Kidney (tissue), 14 donors: ENCODE results near the gene IL1RAPL1. TPM values are rescaled to one million over a fixed set of nuclear protein-coding genes. Genes with fewer than 3 reads are reported as not detected.

Experiments
- DNase-seq, 5 donors: peaks; one replicate each; pipeline ENCODE4 v3.0.0-alpha.2; 2013 to 2020
- FAIRE-seq: peaks from 2 replicates; lab custom pipeline; 2012; peaks lifted over from hg19 to GRCh38; lab: Jason Lieb, UNC
- H3K27ac ChIP-seq, 2 donors: one replicate each; pipeline ENCODE4 v1.7.0; 2013; ENCODE audit warnings: low read depth in 2 of 2, low read length in 2 of 2, inconsistent platforms in 1 of 2
- H3K27me3 ChIP-seq: one replicate; pipeline ENCODE4 v1.7.1; 2013; ENCODE audit warnings: low read length, inconsistent platforms; ENCODE audit not compliant: control insufficient read depth, insufficient read depth
- H3K36me3 ChIP-seq, 3 donors: one replicate each; pipeline versions ENCODE4 v1.7.0 to v1.7.1; 2013; ENCODE audit warnings: low read length in 3 of 3, control low read depth in 1 of 3, inconsistent platforms in 1 of 3; ENCODE audit not compliant: insufficient read depth in 3 of 3, control insufficient read depth in 2 of 3
- H3K4me1 ChIP-seq, 3 donors: one replicate each; pipeline versions ENCODE4 v1.7.0 to v1.7.1; 2013; ENCODE audit warnings: low read length in 3 of 3, inconsistent platforms in 1 of 3, low read depth in 1 of 3; ENCODE audit not compliant: control insufficient read depth in 2 of 3, insufficient read depth in 2 of 3
- H3K4me3 ChIP-seq, 3 donors: one replicate each; pipeline versions ENCODE4 v1.7.0 to v1.8.1; 2013; ENCODE audit warnings: low read length in 3 of 3, control low read depth in 1 of 3, inconsistent platforms in 1 of 3
- H3K9ac ChIP-seq, 3 donors: one replicate each; pipeline versions ENCODE4 v1.7.0 to v1.7.1; 2013; ENCODE audit warnings: low read length in 3 of 3, control low read depth in 1 of 3, inconsistent platforms in 1 of 3
- H3K9me3 ChIP-seq, 3 donors: one replicate each; pipeline versions ENCODE4 v1.7.0 to v1.7.1; 2013; ENCODE audit warnings: low read length in 3 of 3, control low read depth in 1 of 3, inconsistent platforms in 1 of 3; ENCODE audit not compliant: control insufficient read depth in 2 of 3, insufficient read depth in 1 of 3
- CTCF ChIP-seq: IDR thresholded peaks from 3 replicates; pipeline ENCODE4 v1.5.1; 2012; ENCODE audit warnings: mild to moderate bottlenecking, moderate library complexity, borderline replicate concordance; ENCODE audit not compliant: insufficient read depth; ENCODE audit errors: extremely low read depth
- intact Hi-C: fragments of 100-400 bp; cut with DNase I; formaldehyde crosslinking; loops from one replicate; pipeline ENCODE4 v1.11.1; 2022
- polyA plus RNA-seq: library from polyadenylated mRNA; stranded (reverse); fragments of 350-450 nt; fragmentation: Illumina TruSeq; extraction: RNeasy Lipid Tissue Mini Kit (QIAGEN cat#74804); gene quantifications from one replicate; pipeline ENCODE4 v1.2.3, GENCODE V29; 2014; ENCODE audit warnings: low read depth, low replicate concordance; ENCODE audit not compliant: insufficient read depth
- total RNA-seq: library from RNA; stranded (reverse); fragmentation: NEBNext Ultra II Directional; extraction: Animal tissue kit (Norgen Biotek cat#: 25700); gene quantifications from one replicate; pipeline ENCODE4 v1.2.1, GENCODE V29; 2021
- donor health status: control.
- donor health status: control.
- donor health status: control.
- donor health status: control.
- donor health status: control.
- donor health status: DM: yes; HTN: yes; CAD: no.
- donor health status: Normal renal cell carcinoma (clear cell type).

The IL1RAPL1 gene
- total and polyA plus RNA-seq, 2 donors from 2014 or later, result 0.19 TPM; not detected in 1

GRCh38 chrX:28843817-28844216 lies 256.6 kb downstream of the IL1RAPL1 start:
- no peak for TF ChIP-seq CTCF
- Histone ChIP-seq H3K27me3 (no peaks in the 10 kb centered on the region), H3K4me3 (no peak overlapping the region), H3K9me3 (no peaks in the 10 kb centered on the region), H3K4me1 (no peaks in the 10 kb centered on the region), H3K27ac (no peak overlapping the region), H3K36me3 (no peaks in the 10 kb centered on the region), H3K9ac (no peak overlapping the region)
- intact Hi-C loops, result no loop called here
- FAIRE-seq, result no peak
- no peak for DNase-seq

- Histone ChIP-seq H3K4me1 (no peaks in the 10 kb centered on the region), H3K9me3 (no peaks in the 10 kb centered on the region), H3K4me3 (no peak overlapping the region), H3K36me3 (no peaks in the 10 kb centered on the region), H3K27ac (no peak overlapping the region), H3K27me3 (no peaks in the 10 kb centered on the region), H3K9ac (no peak overlapping the region)
- FAIRE-seq (no peak), DNase-seq (peak in 1 of 5 donors; percentile 28)
- no peak for TF ChIP-seq CTCF
- intact Hi-C loops, result no loop called here
Measured at GRCh38 chrX:28847423-28847822, 260.2 kb downstream of the IL1RAPL1 start.

GRCh38 chrX:28848707-28849106 lies 261.5 kb downstream of the IL1RAPL1 start:
- FAIRE-seq, result no peak
- no peaks in the 10 kb centered on the region for H3K27me3 ChIP-seq
- H3K27ac ChIP-seq, result no peak overlapping the region
- H3K4me1 ChIP-seq, result no peaks in the 10 kb centered on the region
- H3K4me3 ChIP-seq, result no peak overlapping the region
- TF ChIP-seq CTCF, result no peak
- H3K9me3 ChIP-seq, result no peaks in the 10 kb centered on the region
- intact Hi-C loops, result no loop called here
- H3K36me3 ChIP-seq, result no peaks in the 10 kb centered on the region
- no peak for DNase-seq
- H3K9ac ChIP-seq, result no peak overlapping the region

- intact Hi-C loops, result no loop called here
- no peaks in the 10 kb centered on the region for H3K4me1 ChIP-seq
- TF ChIP-seq CTCF, result no peak
- DNase-seq (no peak), FAIRE-seq (no peak)
- no peak overlapping the region for H3K4me3 ChIP-seq
- H3K27me3 ChIP-seq, result no peaks in the 10 kb centered on the region
- no peaks in the 10 kb centered on the region for H3K9me3 ChIP-seq
- no peaks in the 10 kb centered on the region for H3K36me3 ChIP-seq
- H3K27ac ChIP-seq, result no peak overlapping the region
- no peak overlapping the region for H3K9ac ChIP-seq
Measured at GRCh38 chrX:28850955-28851354, 263.7 kb downstream of the IL1RAPL1 start.
